Measurements from ENCODE around the gene PPP1R12B.

The PPP1R12B gene, protein sequence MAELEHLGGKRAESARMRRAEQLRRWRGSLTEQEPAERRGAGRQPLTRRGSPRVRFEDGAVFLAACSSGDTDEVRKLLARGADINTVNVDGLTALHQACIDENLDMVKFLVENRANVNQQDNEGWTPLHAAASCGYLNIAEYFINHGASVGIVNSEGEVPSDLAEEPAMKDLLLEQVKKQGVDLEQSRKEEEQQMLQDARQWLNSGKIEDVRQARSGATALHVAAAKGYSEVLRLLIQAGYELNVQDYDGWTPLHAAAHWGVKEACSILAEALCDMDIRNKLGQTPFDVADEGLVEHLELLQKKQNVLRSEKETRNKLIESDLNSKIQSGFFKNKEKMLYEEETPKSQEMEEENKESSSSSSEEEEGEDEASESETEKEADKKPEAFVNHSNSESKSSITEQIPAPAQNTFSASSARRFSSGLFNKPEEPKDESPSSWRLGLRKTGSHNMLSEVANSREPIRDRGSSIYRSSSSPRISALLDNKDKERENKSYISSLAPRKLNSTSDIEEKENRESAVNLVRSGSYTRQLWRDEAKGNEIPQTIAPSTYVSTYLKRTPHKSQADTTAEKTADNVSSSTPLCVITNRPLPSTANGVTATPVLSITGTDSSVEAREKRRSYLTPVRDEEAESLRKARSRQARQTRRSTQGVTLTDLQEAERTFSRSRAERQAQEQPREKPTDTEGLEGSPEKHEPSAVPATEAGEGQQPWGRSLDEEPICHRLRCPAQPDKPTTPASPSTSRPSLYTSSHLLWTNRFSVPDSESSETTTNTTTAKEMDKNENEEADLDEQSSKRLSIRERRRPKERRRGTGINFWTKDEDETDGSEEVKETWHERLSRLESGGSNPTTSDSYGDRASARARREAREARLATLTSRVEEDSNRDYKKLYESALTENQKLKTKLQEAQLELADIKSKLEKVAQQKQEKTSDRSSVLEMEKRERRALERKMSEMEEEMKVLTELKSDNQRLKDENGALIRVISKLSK
- 27.1 to 60.8 (median 47.0) reads per million in 4 donors for total RNA-seq

GRCh38 chr1:202348509-202349205 is at the start of gene PPP1R12B:
TSS of gene PPP1R12B (plus strand) at chr1:202348699. CDS start at chr1:202348852, 153 bp downstream.
- DNase-seq = peak; percentile 91 to 97 (median 93)

- no peak for DNase-seq
These were observed 46.3 kb upstream of the PPP1R12B start for GRCh38 chr1:202302166-202302565.

DNA sequence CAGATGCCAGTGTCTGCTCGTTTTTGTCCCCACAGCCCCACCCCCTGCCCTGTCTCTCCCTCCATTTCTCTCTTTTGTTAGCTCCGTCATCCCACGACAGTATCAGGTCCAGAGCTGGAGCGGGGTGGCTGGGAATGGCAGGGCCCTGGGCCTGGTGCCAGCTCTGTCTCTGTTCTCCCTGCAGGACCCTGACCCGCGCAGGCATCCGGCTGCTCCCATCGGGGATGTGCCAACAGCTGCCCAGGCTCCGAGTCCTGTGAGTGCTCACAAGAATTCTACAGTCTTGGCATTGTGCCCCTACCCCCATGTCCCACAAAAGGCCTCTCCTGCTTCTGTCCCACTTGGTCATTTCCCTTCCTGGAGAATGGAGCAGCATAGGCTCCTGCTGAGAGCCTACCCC is 44.1 kb upstream of the PPP1R12B start:
- no peak for DNase-seq

- no peak for DNase-seq
These were observed 43.3 kb upstream of the PPP1R12B start for GRCh38 chr1:202305168-202305567.

- no peak for DNase-seq
These were observed 41.8 kb upstream of the PPP1R12B start for GRCh38 chr1:202306535-202307345.

DNA sequence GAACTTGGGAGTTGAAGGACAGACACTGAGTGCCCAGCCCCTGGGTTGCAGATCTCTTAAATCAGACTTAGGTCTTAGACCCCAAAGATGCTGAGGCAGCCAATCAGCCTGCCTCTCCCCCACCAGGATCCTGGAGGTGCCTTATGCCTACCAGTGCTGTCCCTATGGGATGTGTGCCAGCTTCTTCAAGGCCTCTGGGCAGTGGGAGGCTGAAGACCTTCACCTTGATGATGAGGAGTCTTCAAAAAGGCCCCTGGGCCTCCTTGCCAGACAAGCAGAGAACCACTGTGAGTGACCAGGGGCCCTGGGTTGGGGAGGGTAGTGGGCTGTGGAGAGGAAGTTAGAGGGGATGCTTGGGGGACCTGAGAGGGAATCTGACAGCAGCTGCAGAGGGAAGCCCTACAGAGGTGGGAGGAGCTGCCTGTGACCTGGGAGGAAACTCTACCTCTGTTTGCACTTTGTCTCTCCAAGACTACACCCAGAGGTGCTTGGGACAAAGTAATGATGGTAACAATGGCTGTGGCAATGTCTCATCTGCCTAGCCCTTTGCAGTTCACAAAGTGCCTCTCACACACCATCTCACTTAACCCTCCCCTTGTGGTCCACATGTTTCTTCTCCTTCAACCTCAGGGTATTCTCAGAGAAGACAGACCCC is 38.3 kb upstream of the PPP1R12B start:
- DNase-seq = no peak

DNA sequence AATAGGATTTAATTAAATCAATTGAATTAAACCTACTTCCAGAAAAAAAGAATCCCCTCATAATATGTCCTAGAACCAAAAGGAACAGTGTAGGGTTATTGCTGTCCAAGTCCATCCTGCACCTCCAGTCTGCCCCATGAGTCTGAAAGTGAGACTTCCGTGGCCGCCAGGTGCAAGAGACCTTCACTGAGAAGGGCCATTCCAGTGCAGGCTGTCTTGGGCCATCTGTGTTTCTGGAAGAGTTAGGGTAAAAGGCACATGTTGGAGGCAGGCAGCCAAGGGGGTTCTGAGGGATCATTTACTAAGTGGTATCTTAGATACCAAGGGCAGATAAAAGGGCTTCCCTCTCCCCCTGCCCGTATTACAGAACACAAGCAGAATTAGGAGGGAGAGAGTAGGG is 37.8 kb upstream of the PPP1R12B start:
- DNase-seq = no peak

DNA sequence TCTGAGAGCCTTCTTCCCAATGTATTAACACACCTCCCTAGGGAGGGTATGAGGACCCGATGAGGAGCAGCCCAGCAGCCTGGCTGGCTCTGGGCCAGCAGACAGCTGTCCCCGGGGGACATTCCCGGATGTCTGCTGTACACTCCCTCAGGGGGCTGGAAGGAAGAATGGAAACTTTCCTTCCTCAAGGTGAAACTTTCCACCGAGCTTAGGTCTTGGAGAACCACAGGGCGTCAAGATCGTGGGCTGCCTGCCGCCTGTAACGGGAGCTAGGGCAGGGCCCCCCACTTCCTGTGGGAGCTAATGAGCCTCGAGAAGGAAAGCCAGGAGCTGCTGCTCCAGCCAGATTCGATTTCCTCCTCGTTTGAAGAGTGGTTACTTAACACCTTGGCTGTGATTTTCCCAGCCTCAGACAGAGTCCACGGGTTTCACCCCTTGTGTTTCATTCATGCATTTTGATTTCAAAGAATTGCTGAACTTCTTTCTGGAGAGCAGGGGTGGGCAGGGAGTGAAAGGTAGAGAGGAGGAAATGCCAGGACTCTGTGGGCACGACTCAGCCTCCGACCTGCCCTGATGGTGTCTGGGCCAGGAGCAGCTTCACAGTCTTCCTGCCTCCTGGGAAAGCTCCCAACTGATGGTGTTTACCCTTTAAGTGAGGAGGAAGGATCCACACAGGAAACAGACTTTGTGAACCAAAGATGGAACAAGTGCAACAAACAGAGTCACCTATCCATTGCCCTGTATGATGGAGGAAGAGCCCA is 36.4 kb upstream of the PPP1R12B start:
- DNase-seq = no peak

- peak; percentile 41 to 64 (median 57) for DNase-seq
These were observed 32.8 kb upstream of the PPP1R12B start for GRCh38 chr1:202315576-202316168.

DNA sequence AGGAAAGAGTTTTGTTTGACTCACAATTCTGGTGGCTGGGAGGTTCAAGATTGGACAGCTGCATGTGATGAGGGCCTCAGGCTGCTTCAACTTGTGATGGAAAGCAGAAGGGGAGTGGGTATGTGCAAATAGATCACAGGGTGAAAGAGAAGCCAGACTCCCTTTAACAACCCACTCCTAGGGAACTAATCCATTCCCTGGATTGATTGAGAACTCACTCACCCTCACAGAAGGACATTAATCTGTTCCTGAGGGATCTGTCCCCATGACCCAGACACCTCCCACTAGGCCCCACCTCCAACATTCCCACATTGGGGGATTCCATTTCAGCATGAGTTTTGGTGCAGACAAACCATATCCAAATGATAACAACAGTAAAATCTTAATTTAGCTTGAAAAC is 32.3 kb upstream of the PPP1R12B start:
- no peak for DNase-seq

- DNase-seq = no peak
These were observed 30.3 kb upstream of the PPP1R12B start for GRCh38 chr1:202317941-202318925.

- no peak for DNase-seq
These were observed 29.0 kb upstream of the PPP1R12B start for GRCh38 chr1:202319381-202320080.

DNA sequence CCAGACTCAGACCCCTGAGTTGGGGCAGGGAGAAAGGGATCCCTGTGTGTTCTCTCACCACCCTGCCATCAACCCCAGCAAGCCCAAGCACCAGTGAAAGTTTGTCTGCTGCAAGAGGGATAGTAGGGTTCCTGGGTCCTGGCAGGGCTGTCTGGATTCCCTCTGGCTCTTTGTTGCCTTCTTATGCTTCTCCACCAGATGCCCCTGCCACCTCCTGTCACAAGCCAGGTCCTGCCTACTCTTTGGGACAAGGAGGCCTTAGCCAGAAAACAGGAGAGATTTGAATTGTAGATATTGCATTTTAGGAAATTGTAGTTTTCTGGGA is 28.5 kb upstream of the PPP1R12B start:
- DNase-seq = no peak

DNA sequence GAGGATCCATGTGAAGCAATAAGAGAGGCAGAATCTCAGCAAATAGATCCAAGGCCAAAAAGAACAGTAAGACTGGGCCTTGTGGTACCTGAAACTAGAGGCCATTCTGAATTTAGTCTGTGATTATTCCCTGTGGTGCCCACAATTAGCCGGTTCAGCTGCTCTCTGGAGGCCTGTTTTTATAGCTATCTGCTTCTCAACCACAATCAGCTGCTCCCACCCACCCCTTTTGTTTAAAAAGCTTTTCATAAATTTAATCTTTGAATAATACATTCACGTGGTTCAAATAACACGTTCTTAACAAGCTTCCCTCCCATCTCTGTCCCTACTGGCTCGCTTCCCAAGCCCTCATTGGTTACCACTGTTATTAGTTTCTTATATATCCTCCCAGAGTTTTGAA is 24.8 kb upstream of the PPP1R12B start:
- DNase-seq = no peak

DNA sequence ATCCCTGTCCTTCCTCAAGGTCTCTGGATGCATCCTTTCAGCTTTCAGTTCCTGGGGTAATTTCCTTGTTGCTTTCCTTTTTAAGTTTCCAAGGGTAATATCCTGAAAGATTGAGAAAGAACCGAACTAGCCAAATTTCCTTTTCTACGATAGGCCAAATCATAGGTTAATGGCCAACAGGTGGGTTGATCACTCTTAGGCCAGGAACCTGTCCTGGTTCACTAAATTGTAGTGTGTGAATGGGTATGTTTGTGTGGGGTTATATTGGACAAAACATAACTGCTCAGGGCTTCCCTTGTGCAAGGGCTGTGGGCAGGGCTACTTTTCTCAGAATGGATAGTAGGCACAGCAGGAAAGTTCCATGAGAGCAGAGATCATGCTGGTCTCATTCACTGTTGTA is 23.9 kb upstream of the PPP1R12B start:
- no peak for DNase-seq

DNA sequence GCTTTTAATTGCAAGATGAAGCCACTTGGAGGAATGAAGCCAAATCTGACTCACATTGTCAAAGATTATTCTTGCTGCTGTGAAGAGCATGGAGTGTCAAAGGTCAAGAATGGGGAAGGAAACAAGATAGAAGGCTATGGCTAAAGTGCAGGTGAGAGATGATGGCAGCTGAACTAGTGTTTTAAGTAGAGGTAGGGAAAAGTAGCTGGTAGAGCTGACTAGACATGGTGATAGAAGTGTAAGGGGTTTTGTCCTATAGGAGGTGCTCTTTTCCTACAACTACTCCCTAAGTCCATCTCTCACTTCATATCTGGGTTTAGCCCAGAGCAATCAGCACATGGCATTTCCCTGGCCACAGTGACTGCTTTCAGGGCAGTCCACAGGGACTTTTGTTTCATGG is 18.6 kb upstream of the PPP1R12B start:
- no peak for DNase-seq

DNA sequence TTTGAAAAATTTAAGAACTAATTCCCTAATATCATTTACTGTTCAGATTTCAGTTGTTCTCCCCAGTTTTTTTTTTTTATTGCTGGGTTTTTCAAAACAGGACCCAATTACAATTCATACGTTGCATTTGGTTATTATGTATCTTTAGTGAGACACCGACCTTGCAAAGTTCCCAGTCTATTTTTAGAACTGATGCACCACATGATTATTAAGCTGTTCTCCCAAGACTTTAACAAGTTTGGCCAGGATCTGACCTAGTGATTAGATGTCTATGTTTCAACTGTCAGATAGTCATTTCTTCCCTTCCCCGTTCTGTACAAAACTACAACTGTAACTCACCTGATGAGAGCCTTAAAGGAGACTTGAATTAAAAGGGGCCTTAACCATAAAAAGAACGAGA is 14.6 kb upstream of the PPP1R12B start:
- DNase-seq = no peak

DNA sequence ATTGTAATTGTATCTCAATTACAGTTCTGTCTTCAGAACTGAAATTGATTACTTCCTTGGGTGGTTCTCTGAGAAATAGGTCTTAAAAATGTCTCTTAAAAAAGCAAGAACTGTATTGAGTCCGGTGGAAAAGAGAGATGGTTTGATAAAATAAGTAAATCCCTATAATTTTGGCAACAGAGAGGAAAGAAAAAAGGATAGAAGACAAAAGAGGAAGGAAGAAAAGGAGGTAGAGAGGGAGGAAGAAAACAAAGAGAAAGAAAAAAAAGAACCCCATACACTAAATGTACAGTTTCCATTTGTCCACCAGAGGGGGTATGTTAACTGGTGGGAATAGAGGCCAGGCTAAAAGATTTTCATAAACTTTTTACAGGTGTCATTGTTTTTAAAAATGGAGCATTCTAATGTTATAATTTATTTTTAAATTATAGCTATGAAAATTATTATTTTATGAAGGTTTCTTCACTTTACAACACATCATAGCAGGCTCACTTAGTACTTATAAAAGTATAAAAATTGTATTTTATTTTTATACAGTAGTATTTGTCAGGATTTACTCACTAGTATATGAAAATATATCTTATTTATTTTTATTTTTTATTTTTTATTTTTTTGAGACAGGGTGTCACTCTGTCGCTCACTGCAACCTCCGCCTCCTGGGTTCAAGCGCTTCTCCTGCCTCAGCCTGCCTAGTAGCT is 4.7 kb upstream of the PPP1R12B start:
- peak in 1 of 5 donors; percentile 54 for DNase-seq

All from T-helper 1 cell (primary cell).